ENCODE data around the gene GSTP1. TPM values are rescaled to one million over a fixed set of nuclear protein-coding genes. Genes with fewer than 3 reads are reported as not detected.

The GSTP1 gene
- total and polyA plus RNA-seq, 9 of the 15 experiments (the other 6 are each of a cell fraction or from before 2014, with no cell fraction given): 592 to 2,150 (median 1,204) TPM

DNA sequence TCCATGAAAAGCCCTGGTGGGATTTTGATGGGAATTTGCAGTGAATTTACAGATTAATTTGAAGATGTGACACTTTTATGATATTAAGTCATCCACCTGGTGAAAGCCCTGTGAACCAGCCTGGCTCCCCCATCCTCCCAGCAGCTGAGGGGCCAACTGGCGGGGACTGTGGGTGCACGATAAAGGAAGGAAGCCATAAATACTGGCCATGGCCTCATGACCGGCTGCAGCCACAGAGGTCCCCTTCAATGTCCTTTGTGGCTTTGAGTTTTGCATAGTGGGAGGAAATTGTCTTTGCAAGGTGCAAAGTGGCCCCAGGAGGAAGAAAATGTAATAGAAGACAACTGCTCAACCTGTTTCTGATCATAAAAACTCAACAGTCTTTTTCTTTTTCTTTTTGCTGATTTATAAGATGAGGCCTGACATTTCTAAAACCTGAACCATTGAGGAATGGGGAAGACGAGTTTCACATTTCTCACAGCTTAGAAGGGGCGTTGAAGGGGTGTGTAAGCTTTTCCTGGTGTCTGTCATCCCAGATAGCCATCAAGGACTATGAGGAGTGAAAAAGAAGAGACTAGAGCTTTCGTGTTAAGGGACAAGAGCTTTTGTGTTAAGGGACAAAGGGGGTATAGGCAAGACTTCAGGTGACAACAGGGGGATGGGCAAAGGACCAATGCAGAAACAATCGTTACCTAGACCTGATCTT is 16.9 kb downstream of the GSTP1 start (continued):
- TF ChIP-seq ATF6 (CRISPR knock-in tag; IDR thresholded peaks at IDR 0.05): no peak
- no peak for TF ChIP-seq ZNF184 (CRISPR knock-in tag; IDR thresholded peaks at IDR 0.05)
- TF ChIP-seq, protein P1, sequence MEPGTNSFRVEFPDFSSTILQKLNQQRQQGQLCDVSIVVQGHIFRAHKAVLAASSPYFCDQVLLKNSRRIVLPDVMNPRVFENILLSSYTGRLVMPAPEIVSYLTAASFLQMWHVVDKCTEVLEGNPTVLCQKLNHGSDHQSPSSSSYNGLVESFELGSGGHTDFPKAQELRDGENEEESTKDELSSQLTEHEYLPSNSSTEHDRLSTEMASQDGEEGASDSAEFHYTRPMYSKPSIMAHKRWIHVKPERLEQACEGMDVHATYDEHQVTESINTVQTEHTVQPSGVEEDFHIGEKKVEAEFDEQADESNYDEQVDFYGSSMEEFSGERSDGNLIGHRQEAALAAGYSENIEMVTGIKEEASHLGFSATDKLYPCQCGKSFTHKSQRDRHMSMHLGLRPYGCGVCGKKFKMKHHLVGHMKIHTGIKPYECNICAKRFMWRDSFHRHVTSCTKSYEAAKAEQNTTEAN (CRISPR knock-in tag; IDR thresholded peaks at IDR 0.05): no peak
- TF ChIP-seq ZNF224 (CRISPR knock-in tag; IDR thresholded peaks at IDR 0.05): no peak
- TF ChIP-seq, protein P2, sequence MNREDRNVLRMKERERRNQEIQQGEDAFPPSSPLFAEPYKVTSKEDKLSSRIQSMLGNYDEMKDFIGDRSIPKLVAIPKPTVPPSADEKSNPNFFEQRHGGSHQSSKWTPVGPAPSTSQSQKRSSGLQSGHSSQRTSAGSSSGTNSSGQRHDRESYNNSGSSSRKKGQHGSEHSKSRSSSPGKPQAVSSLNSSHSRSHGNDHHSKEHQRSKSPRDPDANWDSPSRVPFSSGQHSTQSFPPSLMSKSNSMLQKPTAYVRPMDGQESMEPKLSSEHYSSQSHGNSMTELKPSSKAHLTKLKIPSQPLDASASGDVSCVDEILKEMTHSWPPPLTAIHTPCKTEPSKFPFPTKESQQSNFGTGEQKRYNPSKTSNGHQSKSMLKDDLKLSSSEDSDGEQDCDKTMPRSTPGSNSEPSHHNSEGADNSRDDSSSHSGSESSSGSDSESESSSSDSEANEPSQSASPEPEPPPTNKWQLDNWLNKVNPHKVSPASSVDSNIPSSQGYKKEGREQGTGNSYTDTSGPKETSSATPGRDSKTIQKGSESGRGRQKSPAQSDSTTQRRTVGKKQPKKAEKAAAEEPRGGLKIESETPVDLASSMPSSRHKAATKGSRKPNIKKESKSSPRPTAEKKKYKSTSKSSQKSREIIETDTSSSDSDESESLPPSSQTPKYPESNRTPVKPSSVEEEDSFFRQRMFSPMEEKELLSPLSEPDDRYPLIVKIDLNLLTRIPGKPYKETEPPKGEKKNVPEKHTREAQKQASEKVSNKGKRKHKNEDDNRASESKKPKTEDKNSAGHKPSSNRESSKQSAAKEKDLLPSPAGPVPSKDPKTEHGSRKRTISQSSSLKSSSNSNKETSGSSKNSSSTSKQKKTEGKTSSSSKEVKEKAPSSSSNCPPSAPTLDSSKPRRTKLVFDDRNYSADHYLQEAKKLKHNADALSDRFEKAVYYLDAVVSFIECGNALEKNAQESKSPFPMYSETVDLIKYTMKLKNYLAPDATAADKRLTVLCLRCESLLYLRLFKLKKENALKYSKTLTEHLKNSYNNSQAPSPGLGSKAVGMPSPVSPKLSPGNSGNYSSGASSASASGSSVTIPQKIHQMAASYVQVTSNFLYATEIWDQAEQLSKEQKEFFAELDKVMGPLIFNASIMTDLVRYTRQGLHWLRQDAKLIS (CRISPR knock-in tag; IDR thresholded peaks at IDR 0.05): no peak
- no peak for TF ChIP-seq HLTF (IDR thresholded peaks at IDR 0.05)
- TF ChIP-seq SPI1 (IDR thresholded peaks at IDR 0.05; ENCODE audit: borderline replicate concordance, low read depth, low read length): peak; percentile 35; the same call in 1 of the 2 replicates
- peak in 1 of 2 experiments; percentile 50; a peak in 1 of 4 replicates for TF ChIP-seq TEAD1 (CRISPR knock-in tag; IDR thresholded peaks at IDR 0.05)
- TF ChIP-seq ETS2 (tag; IDR thresholded peaks at IDR 0.05; ENCODE audit: borderline replicate concordance, poor library complexity, severe bottlenecking): no peak
- TF ChIP-seq, protein P3, sequence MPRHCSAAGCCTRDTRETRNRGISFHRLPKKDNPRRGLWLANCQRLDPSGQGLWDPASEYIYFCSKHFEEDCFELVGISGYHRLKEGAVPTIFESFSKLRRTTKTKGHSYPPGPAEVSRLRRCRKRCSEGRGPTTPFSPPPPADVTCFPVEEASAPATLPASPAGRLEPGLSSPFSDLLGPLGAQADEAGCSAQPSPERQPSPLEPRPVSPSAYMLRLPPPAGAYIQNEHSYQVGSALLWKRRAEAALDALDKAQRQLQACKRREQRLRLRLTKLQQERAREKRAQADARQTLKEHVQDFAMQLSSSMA (CRISPR knock-in tag; IDR thresholded peaks at IDR 0.05): no peak
- no peak for TF ChIP-seq PRPF4 (IDR thresholded peaks at IDR 0.05; ENCODE audit: insufficient read depth, low read depth, low read length, poor library complexity, severe bottlenecking)
- TF ChIP-seq MCM2 (IDR thresholded peaks at IDR 0.05; ENCODE audit: low read depth): no peak
- no peak for TF ChIP-seq ZNF561 (CRISPR knock-in tag; conservative IDR thresholded peaks at IDR 0.05)
- TF ChIP-seq ZNF253 (CRISPR knock-in tag; conservative IDR thresholded peaks at IDR 0.05): no peak
- TF ChIP-seq MTA2 (IDR thresholded peaks at IDR 0.05; ENCODE audit: low read depth): no peak
- TF ChIP-seq SLC30A9 (CRISPR knock-in tag; IDR thresholded peaks at IDR 0.05): no peak
- TF ChIP-seq HMGXB4 (CRISPR knock-in tag; IDR thresholded peaks at IDR 0.05): no peak
- TF ChIP-seq NCOA2 (IDR thresholded peaks at IDR 0.05; ENCODE audit: partially characterized antibody in 2 of 2): no peak
